Measurements from ENCODE around the gene SH3BGR. TPM values are rescaled to one million over a fixed set of nuclear protein-coding genes. Genes with fewer than 3 reads are reported as not detected.
A peak's percentile ranks its signal among the peaks of the same experiment; 100 is the strongest.

The SH3BGR gene
- total RNA-seq, 8 experiments from 2014 or later, result 2.3 to 33.8 (median 7.3) TPM

- WGBS, 10 experiments, result 67 to 100% (median 89%) methylated on average over 1 to 2 of the region's 3 CpGs; no CpG with 5 or more reads in 4 of the 10 experiments
- Histone ChIP-seq H3K27ac (no peak overlapping the region), H3K4me3 (no peak overlapping the region), H3K4me1 (replicated peaks in 1 of 2) (no peaks in the 10 kb centered on the region)
- ATAC-seq (replicated peaks in 6 of 8), result no peak
- in situ Hi-C loops (cut with MboI; ENCODE audit: low pct_unique_long_range_greater_than_20kb in 2 of 9, low sequenced_read_pairs in 9 of 9, unreplicated experiment in 9 of 9), result no loop called here
These were observed 16.0 kb downstream of the SH3BGR start for GRCh38 chr21:39467746-39468145.

GRCh38 chr21:39468559-39468958 lies 16.8 kb downstream of the SH3BGR start:
- ATAC-seq (replicated peaks in 6 of 8), result peak in 2 of 8 experiments; percentile 81 to 83
- Histone ChIP-seq H3K27ac (no peak overlapping the region), H3K4me3 (no peak overlapping the region), H3K4me1 (replicated peaks in 1 of 2) (no peaks in the 10 kb centered on the region)
- 0 to 70% (median 11%) methylated on average over 1 of the region's 1 CpG; no CpG with 5 or more reads in 5 of the 10 experiments for WGBS, 10 experiments
- in situ Hi-C loops (cut with MboI; ENCODE audit: low pct_unique_long_range_greater_than_20kb in 2 of 9, low sequenced_read_pairs in 9 of 9, unreplicated experiment in 9 of 9), result no loop called here

GRCh38 chr21:39471598-39471997 lies 19.8 kb downstream of the SH3BGR start:
- in situ Hi-C loops (cut with MboI; ENCODE audit: low pct_unique_long_range_greater_than_20kb in 2 of 9, low sequenced_read_pairs in 9 of 9, unreplicated experiment in 9 of 9), result no loop called here
- Histone ChIP-seq H3K4me1 (replicated peaks in 1 of 2) (no peaks in the 10 kb centered on the region), H3K27ac (no peak overlapping the region), H3K4me3 (no peak overlapping the region)
- ATAC-seq (replicated peaks in 6 of 8), result no peak
- 36 to 100% (median 81%) methylated on average over 2 to 3 of the region's 3 CpGs for WGBS, 10 experiments

- ATAC-seq (replicated peaks in 6 of 8), result no peak
- WGBS, 10 experiments, result 60 to 100% (median 82%) methylated on average over 1 to 4 of the region's 4 CpGs
- no peak overlapping the region for H3K27ac ChIP-seq
- H3K4me3 ChIP-seq, result no peak overlapping the region
- in situ Hi-C loops (cut with MboI; ENCODE audit: low pct_unique_long_range_greater_than_20kb in 2 of 9, low sequenced_read_pairs in 9 of 9, unreplicated experiment in 9 of 9), result no loop called here
- H3K4me1 ChIP-seq (replicated peaks in 1 of 2), result no peaks in the 10 kb centered on the region
These were observed 21.0 kb downstream of the SH3BGR start for GRCh38 chr21:39472786-39473185.

GRCh38 chr21:39474611-39475010 lies 22.8 kb downstream of the SH3BGR start:
- 0 to 100% (median 60%) methylated on average over 1 to 2 of the region's 2 CpGs; no CpG with 5 or more reads in 3 of the 10 experiments for WGBS, 10 experiments
- no peaks in the 10 kb centered on the region for H3K4me1 ChIP-seq (replicated peaks in 1 of 2)
- H3K4me3 ChIP-seq, result no peak overlapping the region
- no peak for ATAC-seq (replicated peaks in 6 of 8)
- H3K27ac ChIP-seq, result no peak overlapping the region
- in situ Hi-C loops (cut with MboI; ENCODE audit: low pct_unique_long_range_greater_than_20kb in 2 of 9, low sequenced_read_pairs in 9 of 9, unreplicated experiment in 9 of 9), result no loop called here

GRCh38 chr21:39479164-39479813 lies 27.5 kb downstream of the SH3BGR start:
- 68 to 100% (median 81%) methylated on average over 2 to 4 of the region's 4 CpGs; no CpG with 5 or more reads in 2 of the 10 experiments for WGBS, 10 experiments
- H3K4me1 ChIP-seq (replicated peaks in 1 of 2), result no peaks in the 10 kb centered on the region
- ATAC-seq (replicated peaks in 6 of 8), result peak in 1 of 8 experiments; percentile 53
- in situ Hi-C loops (cut with MboI; ENCODE audit: low pct_unique_long_range_greater_than_20kb in 2 of 9, low sequenced_read_pairs in 9 of 9, unreplicated experiment in 9 of 9), result no loop called here
- no peak overlapping the region for H3K27ac ChIP-seq
- no peak overlapping the region for H3K4me3 ChIP-seq

GRCh38 chr21:39479814-39480182 lies 28.0 kb downstream of the SH3BGR start:
- Histone ChIP-seq H3K27ac (no peak overlapping the region), H3K4me1 (replicated peaks in 1 of 2) (peaks cover 4% of the 10 kb centered on the region in 2 donors), H3K4me3 (no peak overlapping the region)
- peak in 1 of 8 experiments; percentile 65 for ATAC-seq (replicated peaks in 6 of 8)
- in situ Hi-C loops (cut with MboI; ENCODE audit: low pct_unique_long_range_greater_than_20kb in 2 of 9, low sequenced_read_pairs in 9 of 9, unreplicated experiment in 9 of 9), result no loop called here
- WGBS, 10 experiments, result 0 to 80% (median 40%) methylated on average over 1 to 2 of the region's 2 CpGs

- Histone ChIP-seq H3K27ac (no peak overlapping the region), H3K4me3 (no peak overlapping the region), H3K4me1 (replicated peaks in 1 of 2) (peaks cover 4 to 7% of the 10 kb centered on the region in 2 donors)
- WGBS, 10 experiments, result 20 to 100% (median 63%) methylated on average over 1 to 4 of the region's 4 CpGs
- peak in 2 of 8 experiments; percentile 35 to 74 for ATAC-seq (replicated peaks in 6 of 8)
- in situ Hi-C loops (cut with MboI; ENCODE audit: low pct_unique_long_range_greater_than_20kb in 2 of 9, low sequenced_read_pairs in 9 of 9, unreplicated experiment in 9 of 9), result no loop called here
These were observed 28.5 kb downstream of the SH3BGR start for GRCh38 chr21:39480271-39480670.

GRCh38 chr21:39481886-39482285 lies 30.1 kb downstream of the SH3BGR start:
- in situ Hi-C loops (cut with MboI; ENCODE audit: low pct_unique_long_range_greater_than_20kb in 2 of 9, low sequenced_read_pairs in 9 of 9, unreplicated experiment in 9 of 9), result no loop called here
- WGBS, 10 experiments, result 56 to 96% (median 81%) methylated on average over 2 to 3 of the region's 3 CpGs

GRCh38 chr21:39483917-39484316 lies 32.1 kb downstream of the SH3BGR start:
- ATAC-seq (replicated peaks in 6 of 8), result peak in 3 of 8 experiments; percentile 18 to 89 (median 85)
- in situ Hi-C loops (cut with MboI; ENCODE audit: low pct_unique_long_range_greater_than_20kb in 2 of 9, low sequenced_read_pairs in 9 of 9, unreplicated experiment in 9 of 9), result no loop called here

More at GRCh38 chr21:39481886-39482285, 30.1 kb downstream of the SH3BGR start:
- ATAC-seq (replicated peaks in 6 of 8), result no peak
- peaks cover 4 to 7% of the 10 kb centered on the region in 2 donors for H3K4me1 ChIP-seq (replicated peaks in 1 of 2)
- no peak overlapping the region for H3K27ac ChIP-seq
- H3K4me3 ChIP-seq, result no peak overlapping the region

GRCh38 chr21:39484711-39485276 lies 33.0 kb downstream of the SH3BGR start:
- in situ Hi-C loops (cut with MboI; ENCODE audit: low pct_unique_long_range_greater_than_20kb in 2 of 9, low sequenced_read_pairs in 9 of 9, unreplicated experiment in 9 of 9), result no loop called here
- WGBS, 10 experiments, result 12 to 76% (median 58%) methylated on average over 2 to 6 of the region's 6 CpGs
- Histone ChIP-seq H3K4me1 (replicated peaks in 1 of 2) (peaks cover 4 to 7% of the 10 kb centered on the region in 2 donors), H3K4me3 (no peak overlapping the region), H3K27ac (no peak overlapping the region)
- ATAC-seq (replicated peaks in 6 of 8), result peak in 6 of 8 experiments; percentile 36 to 95 (median 82)

More at GRCh38 chr21:39483917-39484316, 32.1 kb downstream of the SH3BGR start:
- H3K27ac ChIP-seq, result no peak overlapping the region
- WGBS, 10 experiments, result 0 to 89% (median 60%) methylated on average over 1 of the region's 1 CpG; no CpG with 5 or more reads in 4 of the 10 experiments
- H3K4me3 ChIP-seq, result no peak overlapping the region
- H3K4me1 ChIP-seq (replicated peaks in 1 of 2), result peaks cover 4 to 7% of the 10 kb centered on the region in 2 donors

GRCh38 chr21:39489380-39489924 lies 37.7 kb downstream of the SH3BGR start:
- Histone ChIP-seq H3K4me3 (no peak overlapping the region), H3K27ac (no peak overlapping the region), H3K4me1 (replicated peaks in 1 of 2) (peaks cover 3 to 6% of the 10 kb centered on the region in 2 donors)
- in situ Hi-C loops (cut with MboI; ENCODE audit: low pct_unique_long_range_greater_than_20kb in 2 of 9, low sequenced_read_pairs in 9 of 9, unreplicated experiment in 9 of 9), result no loop called here
- WGBS, 10 experiments, result 11 to 100% (median 60%) methylated on average over 1 of the region's 1 CpG; no CpG with 5 or more reads in 5 of the 10 experiments
- ATAC-seq (replicated peaks in 6 of 8), result no peak

- no peak for ATAC-seq (replicated peaks in 6 of 8)
- Histone ChIP-seq H3K4me1 (replicated peaks in 1 of 2) (no peaks in the 10 kb centered on the region), H3K4me3 (no peak overlapping the region), H3K27ac (no peak overlapping the region)
- 33 to 100% (median 57%) methylated on average over 1 of the region's 1 CpG; no CpG with 5 or more reads in 3 of the 10 experiments for WGBS, 10 experiments
- in situ Hi-C loops (cut with MboI; ENCODE audit: low pct_unique_long_range_greater_than_20kb in 2 of 9, low sequenced_read_pairs in 9 of 9, unreplicated experiment in 9 of 9), result no loop called here
These were observed 47.4 kb downstream of the SH3BGR start for GRCh38 chr21:39499156-39499555.

Data from motor neuron (in vitro differentiated cells).